HCEC 1CT (cell line): ENCODE data around the gene ZMIZ1.

ENCODE experiments used
- DNase-seq: peaks from one replicate; pipeline ENCODE4 v3.0.0-alpha.2; 2017

Gene ZMIZ1

DNA sequence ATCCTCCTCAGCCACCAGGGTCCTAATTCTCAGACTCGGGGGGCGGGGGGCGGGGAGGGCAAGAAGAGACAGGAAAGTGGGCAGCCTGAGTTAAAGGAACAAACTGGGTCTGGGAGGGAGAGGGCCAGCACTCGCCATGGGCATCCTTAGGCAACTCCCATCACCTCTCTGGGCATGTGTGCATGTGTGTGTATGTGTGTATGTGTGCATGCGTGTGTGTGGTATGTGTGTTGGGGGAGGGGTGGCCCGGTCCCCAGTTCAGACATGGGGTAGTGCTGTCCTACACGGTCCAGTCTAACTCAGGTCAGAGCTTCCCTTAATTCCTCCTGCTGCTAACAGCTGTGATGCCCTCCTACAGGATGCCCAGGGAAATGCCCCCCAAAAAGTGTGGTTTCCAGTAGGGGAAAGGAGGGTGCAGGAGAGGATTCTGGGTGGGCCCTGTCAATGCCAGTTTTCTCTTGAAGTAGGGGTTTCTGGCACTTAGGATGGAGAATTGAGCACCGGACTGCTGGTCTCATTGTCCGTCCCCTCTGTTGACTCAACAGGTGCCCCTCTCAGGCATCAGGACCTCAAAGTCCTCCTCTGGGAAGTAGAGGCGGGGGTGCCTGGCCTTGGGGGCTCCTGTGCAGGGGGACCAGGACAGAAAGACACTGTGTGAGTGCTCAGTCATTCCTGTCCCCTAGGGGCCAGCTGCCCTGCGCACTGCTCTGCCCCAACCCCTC lies 15.1 kb upstream of the ZMIZ1 start:
- no peak for DNase-seq

DNA sequence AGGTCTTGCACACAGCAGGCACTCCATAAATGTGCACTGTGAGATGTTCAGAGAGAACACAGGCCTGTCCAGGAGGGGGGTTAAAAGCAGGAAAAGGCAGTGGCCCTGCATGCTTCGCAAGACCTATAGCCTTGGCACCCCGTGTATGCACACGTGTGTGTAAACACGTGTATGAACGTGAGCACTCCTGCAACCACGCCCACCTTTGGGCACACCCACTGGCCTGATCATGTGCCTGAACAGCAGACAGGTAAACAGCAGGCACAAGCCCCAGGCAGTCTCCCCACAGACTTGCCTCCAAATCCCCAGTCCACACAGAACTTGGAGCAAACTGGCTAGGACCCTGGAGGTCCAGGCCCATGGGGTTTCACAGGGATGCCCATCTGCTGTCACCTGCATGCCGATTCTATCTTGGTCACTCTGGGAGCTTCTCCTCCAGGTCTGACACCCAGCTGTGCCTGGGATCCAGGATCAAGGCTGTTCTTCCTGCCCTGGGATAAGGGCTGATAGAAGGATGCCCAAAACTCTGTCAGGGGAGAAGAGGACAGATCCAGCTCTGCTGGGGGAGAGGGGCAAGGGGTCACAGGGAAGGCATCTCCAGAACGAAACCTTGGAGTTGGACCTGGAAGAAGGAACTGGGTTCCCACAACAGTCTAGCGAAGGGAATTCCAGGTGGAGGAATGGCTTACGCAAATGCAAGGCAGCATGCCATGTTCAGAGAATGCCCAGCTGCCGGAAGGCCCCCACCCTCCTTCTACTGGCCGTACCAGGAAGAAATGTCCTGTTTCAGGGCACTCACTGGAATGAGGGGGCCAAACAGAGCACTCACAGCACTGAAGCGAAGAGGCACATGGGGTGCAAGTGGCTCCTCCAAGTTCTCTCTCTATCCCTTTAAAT lies 14.3 kb upstream of the ZMIZ1 start:
- DNase-seq, result no peak

DNA sequence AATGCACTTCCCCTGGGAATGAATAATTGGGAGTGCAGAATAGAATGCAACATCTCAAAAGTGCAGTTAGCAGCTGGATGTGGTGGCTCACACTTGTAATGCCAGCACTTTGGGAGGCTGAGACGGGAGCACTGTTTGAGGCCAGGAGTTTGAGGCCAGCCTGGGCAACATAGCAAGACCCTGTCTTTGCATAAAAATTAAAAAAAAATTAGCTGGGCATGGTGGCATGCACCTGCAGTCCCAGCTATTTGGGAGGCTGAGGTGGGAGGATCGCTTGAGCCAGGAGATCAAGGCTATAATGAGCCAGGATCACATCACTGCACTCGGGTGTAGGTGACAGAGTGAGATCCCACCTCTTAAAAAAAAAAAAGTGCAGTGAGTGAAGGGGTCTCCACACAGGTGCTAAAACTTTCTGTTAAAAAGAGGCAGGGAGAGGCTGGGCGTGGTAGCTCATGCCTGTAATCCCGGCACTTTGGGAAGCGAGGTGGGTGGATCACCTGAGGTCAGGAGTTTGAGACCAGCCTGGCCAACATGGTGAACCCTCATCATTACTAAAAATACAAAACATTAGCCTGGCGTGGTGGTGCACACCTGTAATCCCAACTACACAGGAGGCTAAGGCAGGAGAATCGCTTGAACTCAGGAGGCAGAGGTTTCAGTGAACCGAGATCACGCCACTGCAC lies 13.5 kb upstream of the ZMIZ1 start:
- DNase-seq, result no peak

DNA sequence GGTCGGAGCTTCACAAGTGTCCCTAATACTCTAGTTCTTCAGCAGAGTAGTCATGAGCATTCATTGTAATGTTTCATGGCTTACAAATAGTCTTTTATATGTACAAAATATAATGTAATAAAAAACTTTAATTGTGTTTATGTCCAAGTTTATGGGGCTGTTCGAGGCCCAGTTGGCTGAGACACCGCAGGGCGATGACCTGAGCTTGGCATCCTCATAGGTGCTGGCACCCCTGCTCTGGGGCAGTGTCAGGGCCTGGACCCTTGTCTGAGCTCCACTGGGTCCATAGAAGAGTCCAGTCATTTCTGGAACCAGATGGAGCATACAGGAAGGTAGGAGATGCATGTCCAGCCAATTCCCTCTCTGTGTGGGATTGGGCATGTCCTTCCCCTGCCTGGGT lies 12.9 kb upstream of the ZMIZ1 start:
- DNase-seq, result no peak

DNA sequence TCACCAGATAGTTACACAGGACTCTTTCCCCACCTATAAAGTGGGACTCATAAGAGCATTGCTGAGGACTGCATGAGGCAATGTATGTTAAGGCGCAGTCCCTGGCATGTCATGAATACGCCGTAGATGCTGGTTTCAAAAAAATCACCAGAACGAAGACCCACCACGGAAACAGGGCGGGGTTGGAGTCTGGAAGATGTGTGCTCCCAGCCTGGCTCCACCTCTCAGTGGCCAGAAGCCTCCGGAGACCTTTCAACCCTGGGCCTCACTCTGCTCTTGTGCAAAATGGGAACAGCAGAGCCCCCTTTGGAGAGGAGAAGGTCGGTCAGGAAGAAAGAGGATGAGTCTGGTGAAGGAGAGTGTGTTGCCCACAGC lies 12.4 kb upstream of the ZMIZ1 start:
- DNase-seq, result no peak

DNA sequence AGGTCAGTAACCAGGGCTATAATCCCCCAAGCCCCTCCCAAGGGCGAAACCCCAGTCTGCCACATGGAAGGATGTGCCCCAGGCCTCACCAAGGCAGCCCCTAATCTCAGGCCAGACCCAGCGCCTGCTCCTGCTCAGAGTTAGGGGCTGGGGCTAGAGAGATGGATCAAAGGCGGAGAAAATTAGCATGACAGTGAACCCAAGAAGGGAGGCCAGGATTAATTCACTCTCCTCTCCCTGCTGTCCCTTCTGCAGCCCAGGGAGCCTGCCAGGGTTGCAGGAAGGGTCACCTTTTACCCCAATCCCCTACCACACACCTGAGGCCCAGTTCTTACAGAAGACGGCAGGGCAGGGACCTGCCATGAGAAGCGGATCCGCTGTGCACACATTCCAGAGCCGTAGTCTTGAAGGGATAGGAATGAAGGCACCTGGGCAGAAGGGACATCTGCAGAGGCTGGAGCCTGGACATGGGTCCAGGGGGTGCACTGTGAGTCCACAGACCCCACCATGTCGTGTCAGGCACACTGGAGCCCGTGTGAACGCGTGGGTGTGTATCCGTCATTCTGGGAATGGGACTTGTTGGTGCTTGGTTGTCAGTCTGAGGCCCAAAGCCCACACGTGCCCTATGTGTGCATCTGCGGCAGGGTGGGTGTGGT lies 11.9 kb upstream of the ZMIZ1 start:
- no peak for DNase-seq

DNA sequence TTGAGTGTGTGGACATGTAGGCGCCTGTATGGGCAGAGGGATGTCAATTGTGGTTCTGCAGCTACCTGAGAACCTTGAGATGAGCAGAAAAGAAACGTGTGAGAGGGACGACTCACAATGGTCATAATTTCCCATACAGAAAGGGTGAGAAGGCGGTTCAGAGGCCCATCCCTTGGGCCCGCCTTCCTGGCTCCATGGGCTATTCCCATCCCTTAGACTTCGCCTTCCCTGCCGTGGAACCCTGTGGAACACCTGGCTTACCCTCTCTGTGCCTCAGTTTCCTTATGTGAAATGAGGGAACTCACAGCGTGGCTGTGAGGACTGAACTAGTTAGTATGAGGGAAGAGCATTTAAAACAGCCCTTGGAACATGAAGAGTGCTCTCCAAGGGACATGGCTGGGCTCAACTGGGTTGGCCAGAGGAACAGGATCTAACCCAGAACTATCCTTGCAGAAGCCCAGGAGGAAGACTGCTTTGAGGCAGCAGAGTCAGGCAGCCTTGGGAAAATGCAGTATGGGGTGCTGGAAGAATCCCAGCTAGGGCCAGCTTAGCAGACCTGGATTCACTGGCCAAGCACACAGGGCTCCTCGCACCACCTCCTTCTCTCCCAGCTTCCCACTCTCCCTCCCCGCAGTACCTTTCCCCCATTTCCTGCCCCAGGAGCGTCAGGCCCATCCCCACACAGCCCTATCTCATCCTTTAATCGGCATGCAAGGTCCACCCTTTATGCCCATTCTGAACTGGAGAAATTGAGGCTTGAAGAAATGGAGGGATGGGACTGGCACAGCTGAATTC lies 11.1 kb upstream of the ZMIZ1 start:
- DNase-seq, result no peak

DNA sequence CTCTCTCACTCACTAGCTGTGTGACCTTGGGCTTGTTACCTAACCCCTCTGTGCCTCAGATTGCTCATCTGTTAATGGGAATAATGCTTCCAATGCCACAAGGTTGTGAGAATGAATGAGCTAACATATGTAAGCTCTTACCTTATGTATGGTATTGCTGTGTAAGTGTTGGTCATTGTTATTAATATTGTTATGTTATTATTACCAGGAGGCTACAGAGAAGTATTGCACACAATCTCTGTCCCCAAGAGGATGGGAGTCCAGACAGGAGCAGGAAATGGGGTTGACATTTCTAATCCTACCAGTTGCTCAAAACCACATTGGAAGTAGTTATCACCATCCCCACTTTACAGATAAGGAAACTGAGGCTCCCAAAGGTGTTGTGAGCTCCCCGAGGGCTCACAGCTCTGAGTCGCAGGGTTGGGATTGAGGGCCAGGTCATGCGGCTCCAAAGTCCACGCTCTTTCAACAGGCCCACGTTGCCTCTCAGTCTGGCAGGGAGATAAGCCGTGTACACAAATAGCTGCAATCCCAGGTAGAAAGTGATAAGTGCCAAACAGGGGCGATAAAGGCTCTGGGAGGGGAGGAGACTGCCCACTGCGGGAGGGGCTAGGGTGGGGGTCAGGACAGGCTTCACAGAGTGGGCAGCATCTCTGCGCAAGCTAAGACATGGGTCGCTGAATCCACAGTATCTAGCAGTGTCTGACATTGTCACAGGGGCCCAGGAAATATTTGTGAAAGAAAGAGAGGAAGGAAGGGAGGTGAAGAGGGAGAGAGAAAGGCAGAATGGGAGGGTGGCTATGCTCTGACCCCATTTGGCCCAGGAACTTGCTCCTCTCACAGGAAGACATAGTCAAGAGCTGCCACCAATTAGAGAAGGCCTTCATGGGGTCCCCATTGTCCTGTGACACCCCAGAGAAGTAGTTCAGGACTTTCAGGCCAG lies 9.6 kb upstream of the ZMIZ1 start:
- no peak for DNase-seq

DNA sequence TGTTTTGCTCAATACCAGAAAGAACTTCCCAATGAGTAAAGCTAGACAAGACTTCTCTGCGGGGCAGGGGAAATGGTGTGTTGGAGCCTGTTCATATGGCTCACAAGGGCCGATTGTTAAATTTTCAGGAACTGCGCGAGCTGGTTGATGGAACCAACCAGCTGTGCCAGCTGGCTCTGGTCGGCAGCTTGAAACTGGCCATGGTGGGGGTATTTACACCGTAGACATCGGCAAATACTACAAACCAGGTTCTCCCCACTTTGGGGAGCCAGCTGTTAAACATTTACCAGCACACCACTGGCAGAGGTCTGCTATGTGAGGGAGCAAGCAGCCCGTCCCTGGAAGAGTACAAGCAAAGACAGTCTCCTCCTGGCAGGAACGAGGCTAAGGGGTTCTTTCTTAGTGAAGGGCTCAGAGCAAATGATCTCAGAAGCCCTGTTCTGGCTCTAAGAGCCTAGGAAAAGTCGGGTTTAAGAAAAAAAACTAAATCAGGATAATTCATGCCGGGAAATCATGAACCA lies 8.8 kb upstream of the ZMIZ1 start:
- DNase-seq, result no peak

DNA sequence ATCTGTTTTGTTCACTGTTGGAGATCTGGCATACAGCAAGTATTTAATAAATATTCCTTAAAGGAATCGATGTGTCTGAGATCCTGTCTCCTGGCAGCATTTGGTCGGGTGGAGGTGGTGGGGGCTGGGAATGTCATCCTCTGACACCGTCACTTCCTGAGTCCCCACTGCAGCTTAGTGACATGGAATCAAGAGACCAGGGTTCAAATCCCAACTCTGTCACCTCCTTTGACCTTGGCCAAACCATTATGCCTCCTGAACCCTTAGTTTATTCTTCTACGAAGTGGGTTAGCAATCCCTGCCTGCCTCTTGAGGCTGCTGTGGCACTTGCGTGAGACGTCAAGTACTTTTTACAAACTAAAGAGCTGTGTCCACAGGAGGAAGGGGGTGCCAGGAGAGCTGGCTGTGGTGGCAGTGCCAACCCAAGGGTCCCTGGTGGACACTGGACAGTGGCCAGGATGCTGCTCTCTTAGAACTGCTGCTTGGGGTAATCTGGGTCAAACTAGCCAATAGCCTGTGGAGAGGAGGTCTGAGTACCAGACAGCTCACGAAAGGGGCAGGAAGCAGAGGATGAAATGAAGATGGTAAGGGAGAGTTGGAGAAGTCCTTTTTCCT lies 8.0 kb upstream of the ZMIZ1 start:
- no peak for DNase-seq

DNA sequence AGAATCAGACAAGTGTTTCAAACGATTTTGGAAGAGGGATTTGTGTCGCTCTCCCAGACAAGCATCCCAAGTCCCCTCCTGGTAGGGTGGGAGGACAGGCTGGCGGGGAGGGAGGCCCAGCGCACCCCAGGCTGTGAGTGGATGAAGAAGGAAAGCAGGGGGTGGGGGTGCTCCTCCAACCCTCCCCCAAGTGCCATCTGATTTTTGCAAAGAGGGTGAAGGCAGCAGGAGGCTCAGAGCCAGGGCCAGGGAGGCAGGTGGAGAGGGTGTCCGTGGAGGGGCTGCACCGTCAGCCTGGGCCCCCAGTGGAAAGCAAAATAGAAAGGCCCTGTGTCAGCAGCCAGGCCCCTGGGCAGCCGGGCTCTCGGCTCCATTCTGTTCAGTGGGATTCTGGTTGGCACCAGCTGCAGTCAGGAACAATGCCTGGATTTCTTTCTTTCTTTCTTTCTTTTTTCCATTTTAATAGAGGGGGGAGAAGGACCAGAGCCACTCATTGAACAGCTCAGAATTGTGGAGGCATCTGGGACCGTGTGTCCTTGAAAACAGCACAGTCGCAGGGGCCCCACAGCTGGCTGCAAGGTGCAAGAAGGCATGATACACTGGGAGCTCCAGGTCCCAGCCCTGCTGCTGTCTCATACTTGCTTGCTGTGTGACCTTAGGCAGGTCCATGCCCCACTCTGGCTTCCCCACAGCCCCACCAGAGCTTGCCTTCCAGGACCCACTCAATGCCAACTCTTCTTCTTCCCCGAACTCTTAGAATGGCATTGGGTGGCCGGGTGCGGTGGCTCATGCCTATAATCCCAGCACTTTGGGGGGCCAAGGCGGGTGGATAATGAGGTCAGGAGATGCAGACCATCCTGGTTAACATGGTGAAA lies 7.1 kb upstream of the ZMIZ1 start:
- no peak for DNase-seq

DNA sequence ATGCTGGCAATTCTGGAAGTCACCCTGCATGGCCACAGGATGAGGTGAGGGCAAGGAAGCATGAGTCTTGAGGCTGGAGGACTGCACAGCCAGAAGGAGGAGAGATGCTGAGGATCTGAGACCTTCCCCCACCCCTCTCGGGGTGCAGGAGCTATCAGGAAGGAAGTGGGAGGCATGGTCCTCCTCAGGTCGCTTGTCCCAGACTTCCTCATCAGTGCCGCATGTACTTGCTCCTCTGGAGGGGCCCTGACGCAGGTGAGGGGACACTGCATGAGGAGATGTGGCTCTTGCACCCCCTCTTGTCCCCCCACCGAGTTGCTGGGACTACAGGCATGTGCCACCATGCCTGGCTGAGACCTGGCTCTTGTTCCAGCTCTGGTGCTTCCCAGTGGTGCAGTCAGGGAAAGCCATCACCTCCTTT lies 5.7 kb upstream of the ZMIZ1 start:
- DNase-seq, result no peak

DNA sequence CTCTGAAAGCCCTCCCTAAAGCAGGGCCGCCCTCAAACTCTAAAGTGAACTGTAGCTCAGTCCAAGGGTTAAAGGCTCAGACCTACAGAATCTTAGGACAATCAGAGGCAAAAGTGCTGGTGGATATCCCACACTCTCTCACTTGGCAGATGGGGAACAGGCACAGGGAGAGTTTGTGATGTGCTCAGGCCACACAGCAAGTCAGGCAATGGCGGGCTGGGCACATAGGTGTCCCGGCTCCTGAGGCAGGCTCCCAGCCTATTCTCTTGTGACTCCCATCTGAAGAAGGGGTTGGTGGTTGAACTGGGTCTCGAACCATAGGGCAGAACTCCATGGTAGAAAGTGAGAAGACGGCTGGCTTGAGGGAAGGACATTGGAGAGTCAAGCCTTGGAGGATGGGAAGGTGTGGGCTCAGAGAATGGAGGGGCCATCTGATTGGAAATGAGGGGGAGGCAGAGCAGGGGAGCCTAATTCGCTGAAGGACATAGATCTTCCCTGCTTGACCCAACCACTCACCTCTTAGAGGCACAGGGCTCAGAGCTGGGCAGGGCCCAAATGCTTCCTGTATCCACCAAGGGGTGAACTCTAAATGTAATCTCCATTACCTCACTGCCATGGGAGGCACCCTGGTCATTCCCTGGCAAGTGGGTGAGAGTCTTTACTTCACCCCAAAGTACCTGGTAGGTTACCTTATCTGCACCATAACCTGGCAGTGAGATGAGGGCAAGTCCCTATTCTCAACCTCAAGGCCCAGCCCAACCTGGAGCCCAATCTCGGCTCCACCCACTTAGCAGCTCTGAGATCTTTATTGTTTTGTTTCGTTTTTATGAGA lies 4.9 kb upstream of the ZMIZ1 start:
- no peak for DNase-seq

DNA sequence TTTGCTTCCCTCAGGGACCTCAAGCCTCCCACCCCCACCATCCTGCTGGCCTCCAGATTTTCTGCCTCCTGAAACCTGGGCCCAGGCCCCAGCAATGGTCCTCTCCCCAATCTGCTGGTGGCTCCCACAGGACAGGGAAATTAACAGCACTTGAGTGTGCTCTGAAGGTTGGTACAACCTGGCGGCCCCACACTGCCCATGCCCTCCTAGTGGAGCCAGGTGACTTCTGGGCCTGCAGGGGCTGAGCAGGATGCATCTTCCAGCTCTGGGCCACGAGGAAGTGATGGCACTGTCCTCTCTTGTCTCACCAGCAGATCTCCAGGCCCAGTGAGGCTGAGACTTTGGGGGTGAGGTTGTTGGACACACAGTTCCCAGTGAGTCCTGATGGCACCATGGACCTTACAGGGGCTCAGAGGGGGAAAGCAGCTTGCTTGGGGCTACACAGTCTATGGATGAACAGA lies 3.6 kb upstream of the ZMIZ1 start:
- DNase-seq, result no peak

DNA sequence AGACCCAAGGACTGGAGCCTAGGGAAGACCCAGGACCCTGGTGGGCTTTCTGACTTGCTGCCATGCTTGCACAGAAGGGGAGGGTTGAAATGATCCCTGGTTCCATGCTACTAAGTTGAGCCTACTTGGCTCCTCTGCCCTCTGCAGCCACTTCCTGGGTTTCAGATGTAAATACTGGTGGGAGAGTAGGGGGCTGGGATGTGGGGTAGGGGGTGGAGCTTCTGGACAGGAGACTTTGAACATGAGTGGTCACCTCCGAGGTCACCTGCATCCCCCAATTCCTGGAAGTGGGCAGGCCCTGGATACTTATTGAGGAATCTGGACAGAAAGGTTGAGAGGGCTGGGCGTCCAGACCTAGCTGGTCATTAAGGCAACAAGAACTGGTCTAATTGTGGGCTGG lies 2.9 kb upstream of the ZMIZ1 start:
- no peak for DNase-seq

DNA sequence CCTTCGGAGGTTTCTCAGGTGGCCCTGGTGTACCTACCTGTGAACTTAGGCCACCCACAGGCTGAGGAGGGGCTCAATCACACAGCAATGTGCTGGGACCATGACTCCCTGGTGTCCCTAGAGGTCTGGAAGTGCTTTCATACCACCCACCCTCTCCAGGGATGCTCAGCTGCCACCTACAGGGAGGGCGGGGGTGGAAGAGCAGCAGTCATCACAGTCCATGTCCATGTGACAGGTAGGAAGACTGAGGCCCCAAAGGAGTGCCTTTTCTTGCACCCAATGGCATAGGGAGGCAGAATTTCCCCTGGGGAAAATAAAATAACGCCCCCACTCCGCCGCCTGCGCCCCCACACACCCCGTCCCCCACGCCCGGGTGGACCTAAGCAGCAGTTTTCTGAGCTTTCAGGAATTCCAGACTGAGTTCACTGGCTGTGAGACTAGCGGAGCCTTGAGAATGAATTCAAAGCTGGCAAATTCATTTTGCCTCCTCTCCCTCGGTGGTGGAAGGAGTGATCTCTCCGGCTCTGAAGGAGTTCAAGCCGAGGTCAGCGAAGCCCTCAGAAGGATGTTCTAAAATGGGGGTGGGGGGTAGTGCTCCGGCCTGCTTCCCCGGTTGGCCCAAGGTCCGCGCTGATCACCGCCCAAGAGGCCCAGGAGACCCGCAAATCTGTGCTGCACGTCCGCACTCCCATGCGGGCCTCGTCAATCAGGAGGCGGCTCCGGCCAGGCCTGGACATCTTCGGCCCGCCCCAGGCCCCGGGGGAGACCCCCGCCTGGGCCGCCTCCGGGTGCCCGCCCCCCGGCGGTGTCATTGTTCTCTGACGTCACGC lies 2.1 kb upstream of the ZMIZ1 start:
- DNase-seq, result peak; percentile 30
